Vagina (tissue), 2 donors: ENCODE measurements around the gene TRIM33.

Experiments
- POLR2A ChIP-seq, 2 donors: fragments of 450-650 bp; IDR thresholded peaks; one replicate each; pipeline ENCODE4 v1.6.1; 2017; ENCODE audit warnings: antibody characterized with exemption in 2 of 2, mild to moderate bottlenecking in 2 of 2, moderate library complexity in 2 of 2
- POLR2AphosphoS5 ChIP-seq, 2 donors: sonication (generic); formaldehyde crosslinking; IDR thresholded peaks; one replicate each; pipeline ENCODE4 v1.9.0; 2017; ENCODE audit warnings: antibody characterized with exemption in 2 of 2, mild to moderate bottlenecking in 2 of 2, low read depth in 1 of 2; ENCODE audit not compliant: insufficient read depth in 1 of 2
- TF ChIP-seq, protein P1 (sequence below), 3 experiments: fragments of 450-650 bp in 2 of 3; fragments of 200-600 bp in 1 of 3; sonication (generic) in 1 of 3; IDR thresholded peaks; one replicate each; pipeline ENCODE4 v1.5.1; 2017 to 2019; ENCODE audit warnings: antibody characterized with exemption in 3 of 3, mild to moderate bottlenecking in 2 of 3, moderate library complexity in 2 of 3

DNA sequence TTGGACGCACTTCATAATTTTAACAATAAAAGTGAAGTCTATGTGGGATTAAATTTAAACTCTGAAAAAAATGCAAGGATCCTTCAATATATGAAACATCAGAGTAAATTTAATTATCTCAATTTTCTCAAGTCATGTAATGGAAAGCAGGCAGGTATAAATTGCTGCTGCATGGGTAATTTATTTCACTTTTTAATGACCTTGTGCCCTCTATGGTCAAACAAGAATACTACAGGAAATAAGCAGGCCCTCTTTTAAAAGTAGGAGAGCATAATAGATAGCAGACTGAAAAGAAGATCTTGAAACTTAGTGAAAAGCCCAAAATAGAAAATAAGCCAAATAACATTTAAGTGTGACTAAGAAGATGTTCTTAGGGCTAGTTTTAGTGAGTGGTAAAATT is 47.5 kb upstream of the TRIM33 start:
- TF ChIP-seq, protein P1, sequence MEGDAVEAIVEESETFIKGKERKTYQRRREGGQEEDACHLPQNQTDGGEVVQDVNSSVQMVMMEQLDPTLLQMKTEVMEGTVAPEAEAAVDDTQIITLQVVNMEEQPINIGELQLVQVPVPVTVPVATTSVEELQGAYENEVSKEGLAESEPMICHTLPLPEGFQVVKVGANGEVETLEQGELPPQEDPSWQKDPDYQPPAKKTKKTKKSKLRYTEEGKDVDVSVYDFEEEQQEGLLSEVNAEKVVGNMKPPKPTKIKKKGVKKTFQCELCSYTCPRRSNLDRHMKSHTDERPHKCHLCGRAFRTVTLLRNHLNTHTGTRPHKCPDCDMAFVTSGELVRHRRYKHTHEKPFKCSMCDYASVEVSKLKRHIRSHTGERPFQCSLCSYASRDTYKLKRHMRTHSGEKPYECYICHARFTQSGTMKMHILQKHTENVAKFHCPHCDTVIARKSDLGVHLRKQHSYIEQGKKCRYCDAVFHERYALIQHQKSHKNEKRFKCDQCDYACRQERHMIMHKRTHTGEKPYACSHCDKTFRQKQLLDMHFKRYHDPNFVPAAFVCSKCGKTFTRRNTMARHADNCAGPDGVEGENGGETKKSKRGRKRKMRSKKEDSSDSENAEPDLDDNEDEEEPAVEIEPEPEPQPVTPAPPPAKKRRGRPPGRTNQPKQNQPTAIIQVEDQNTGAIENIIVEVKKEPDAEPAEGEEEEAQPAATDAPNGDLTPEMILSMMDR (IDR thresholded peaks at IDR 0.05), result no peak
- no peak for TF ChIP-seq POLR2AphosphoS5 (IDR thresholded peaks at IDR 0.05; ENCODE audit: insufficient read depth in 1 of 2, low read depth in 1 of 2)
- TF ChIP-seq POLR2A (IDR thresholded peaks at IDR 0.05), result no peak
